Mesenchymal stem cell (in vitro differentiated cells and primary cell): ENCODE results near the gene MRPS34. TPM values are rescaled to one million over a fixed set of nuclear protein-coding genes. Genes with fewer than 3 reads are reported as not detected.
A peak's percentile ranks its signal among the peaks of the same experiment; 100 is the strongest.

ENCODE experiments used
- DNase-seq: peaks from one replicate; pipeline ENCODE4 v3.0.0-alpha.2; 2013
- H2AFZ ChIP-seq: one replicate; pipeline ENCODE4 v1.6.1; 2013; ENCODE audit warnings: low read depth, mild to moderate bottlenecking, control low read depth, inconsistent platforms, low read length, moderate library complexity
- H2AK5ac ChIP-seq: 2 replicates; pipeline ENCODE4 v1.6.1; 2013; ENCODE audit warnings: low read length, moderate library complexity, mild to moderate bottlenecking, inconsistent platforms; ENCODE audit not compliant: severe bottlenecking
- H2BK120ac ChIP-seq: one replicate; pipeline ENCODE4 v1.6.1; 2013; ENCODE audit warnings: low read depth, mild to moderate bottlenecking, inconsistent platforms, low read length, moderate library complexity
- H2BK12ac ChIP-seq, 2 experiments: one replicate each; pipeline ENCODE4 v1.6.1; 2013; ENCODE audit warnings: inconsistent platforms in 2 of 2, low read length in 2 of 2, mild to moderate bottlenecking in 2 of 2, moderate library complexity in 2 of 2, control low read depth in 1 of 2
- H2BK15ac ChIP-seq: one replicate; pipeline ENCODE4 v1.6.1; 2013; ENCODE audit warnings: mild to moderate bottlenecking, low read depth, inconsistent platforms; ENCODE audit not compliant: poor library complexity, severe bottlenecking
- H2BK5ac ChIP-seq: 2 replicates; pipeline ENCODE4 v1.6.1; 2013; ENCODE audit warnings: low read depth, mild to moderate bottlenecking, low read length, control low read depth, inconsistent platforms; ENCODE audit not compliant: poor library complexity, severe bottlenecking
- H3K14ac ChIP-seq, 2 experiments: one replicate each; pipeline ENCODE4 v1.6.1; 2013; ENCODE audit warnings: inconsistent platforms in 2 of 2, low read length in 2 of 2, control low read depth in 1 of 2, mild to moderate bottlenecking in 1 of 2, moderate library complexity in 1 of 2
- H3K18ac ChIP-seq, 2 experiments: one replicate each; pipeline ENCODE4 v1.6.1; 2013; ENCODE audit warnings: inconsistent platforms in 2 of 2, low read length in 2 of 2, control low read depth in 1 of 2, low read depth in 1 of 2, mild to moderate bottlenecking in 1 of 2
- H3K23ac ChIP-seq, 2 experiments: one replicate each; pipeline ENCODE4 v1.6.1; 2013; ENCODE audit warnings: inconsistent platforms in 2 of 2, low read length in 2 of 2, mild to moderate bottlenecking in 2 of 2, moderate library complexity in 2 of 2, control low read depth in 1 of 2
- H3K27ac ChIP-seq: 2 replicates; pipeline ENCODE4 v1.5.1; 2013; ENCODE audit warnings: mild to moderate bottlenecking, moderate library complexity, low read length, control low read depth, inconsistent platforms; ENCODE audit not compliant: poor library complexity, severe bottlenecking
- H3K27me3 ChIP-seq, 2 experiments: 2 replicates each; pipeline versions ENCODE4 v1.6.1 to v1.7.0; 2013; ENCODE audit warnings: low read length in 2 of 2, mild to moderate bottlenecking in 2 of 2, moderate library complexity in 2 of 2, control low read depth in 1 of 2, inconsistent platforms in 1 of 2; ENCODE audit not compliant: control insufficient read depth in 1 of 2, insufficient read depth in 1 of 2
- H3K36me3 ChIP-seq, 2 experiments: 2 replicates each; pipeline versions ENCODE4 v1.6.1 to v1.7.0; 2013; ENCODE audit warnings: low read length in 2 of 2, control low read depth in 1 of 2, inconsistent platforms in 1 of 2, low read depth in 1 of 2, mild to moderate bottlenecking in 1 of 2; ENCODE audit not compliant: insufficient read depth in 2 of 2, control insufficient read depth in 1 of 2
- H3K4ac ChIP-seq, 2 experiments: one replicate each; pipeline ENCODE4 v1.6.1; 2013; ENCODE audit warnings: inconsistent platforms in 2 of 2, low read length in 2 of 2, mild to moderate bottlenecking in 2 of 2, moderate library complexity in 2 of 2, control low read depth in 1 of 2, low read depth in 1 of 2
- H3K4me1 ChIP-seq: 2 replicates; pipeline ENCODE4 v1.6.1; 2013; ENCODE audit warnings: low read depth, low read length, control low read depth; ENCODE audit not compliant: control insufficient read depth, insufficient read depth
- H3K4me2 ChIP-seq: 2 replicates; pipeline ENCODE4 v1.6.1; 2013; ENCODE audit warnings: low read length, mild to moderate bottlenecking, inconsistent platforms; ENCODE audit not compliant: poor library complexity, severe bottlenecking
- H3K4me3 ChIP-seq, 2 experiments: 2 replicates each; pipeline versions ENCODE4 v1.5.1 to v1.7.0; 2013; ENCODE audit warnings: low read length in 2 of 2, mild to moderate bottlenecking in 2 of 2, control low read depth in 1 of 2, low read depth in 1 of 2; ENCODE audit not compliant: insufficient read depth in 1 of 2
- H3K79me1 ChIP-seq: replicated peaks from 2 replicates; pipeline ENCODE4 v1.6.1; 2013; ENCODE audit warnings: mild to moderate bottlenecking, control low read depth, low read length, inconsistent platforms; ENCODE audit not compliant: poor library complexity, severe bottlenecking
- H3K9ac ChIP-seq: 2 replicates; pipeline ENCODE4 v1.7.0; 2013; ENCODE audit warnings: mild to moderate bottlenecking, low read length, moderate library complexity
- H3K9me3 ChIP-seq: 2 replicates; pipeline ENCODE4 v1.7.0; 2013; ENCODE audit warnings: mild to moderate bottlenecking, low read length; ENCODE audit not compliant: control insufficient read depth
- H4K8ac ChIP-seq: one replicate; pipeline ENCODE4 v1.6.1; 2013; ENCODE audit warnings: inconsistent platforms, mild to moderate bottlenecking, low read length, moderate library complexity
- H4K91ac ChIP-seq: one replicate; pipeline ENCODE4 v1.6.1; 2013; ENCODE audit warnings: mild to moderate bottlenecking, low read length, inconsistent platforms
- WGBS: methylation state at CpG from one replicate; pipeline ENCODE4 v1.1.7; 2013; ENCODE audit warnings: mixed read lengths; 5-methylcytosine and 5-hydroxymethylcytosine counted together
- polyA plus RNA-seq, 2 experiments: library from polyadenylated mRNA; stranded (reverse); fragments of 200-250 nt; gene quantifications; one replicate each; pipeline ENCODE4 v1.2.3, GENCODE V29; 2013

The MRPS34 gene
- 102 TPM for polyA plus RNA-seq (2013, experiment 1 of 2)
- polyA plus RNA-seq (2013, experiment 2 of 2): 101 TPM

DNA sequence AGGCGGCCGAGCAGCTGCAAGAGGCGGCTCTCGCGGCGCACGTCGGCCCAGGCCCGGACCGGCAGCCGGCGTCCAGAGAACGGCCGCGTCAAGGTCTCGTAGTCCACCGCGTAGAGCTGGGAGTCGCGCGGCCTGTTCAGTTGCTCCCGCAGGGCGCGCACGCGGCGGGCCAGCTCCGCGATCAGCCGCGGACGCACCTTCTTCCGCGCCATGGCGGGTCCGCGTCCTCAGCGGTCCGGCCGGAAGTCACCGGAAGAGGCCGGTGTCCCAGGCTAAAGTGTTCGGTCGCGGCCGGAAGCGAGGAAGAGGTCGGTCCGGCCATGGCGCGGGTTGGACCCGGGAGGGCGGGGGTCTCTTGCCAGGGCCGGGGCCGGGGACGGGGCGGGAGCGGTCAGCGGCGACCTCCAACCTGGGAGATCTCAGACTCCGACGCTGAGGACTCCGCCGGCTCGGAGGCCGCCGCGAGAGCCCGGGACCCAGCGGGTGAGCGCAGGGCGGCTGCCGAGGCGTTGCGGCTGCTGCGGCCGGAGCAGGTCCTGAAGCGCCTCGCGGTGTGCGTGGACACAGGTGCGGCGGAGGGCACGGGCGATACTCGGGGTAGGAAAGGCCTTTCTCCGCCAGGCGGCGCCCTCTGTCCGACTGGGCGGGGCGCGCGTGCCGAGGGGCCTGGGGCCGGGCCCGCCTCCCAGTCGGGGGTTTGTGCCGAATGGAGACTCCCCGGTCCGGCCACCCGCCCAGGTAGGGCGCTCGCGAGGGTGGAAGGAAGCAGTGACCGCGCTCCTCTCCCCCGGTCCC lies at the start of gene MRPS34:
TSS of gene MRPS34 (minus strand) at position 227 of the 795 bp plus-strand sequence. CDS start at position 212, 15 bp downstream.
- Histone ChIP-seq H4K8ac (peak within 1 kb of the TSS; percentile 97), H2AK5ac (no peak within 1 kb of the TSS), H3K4ac (peak within 1 kb of the TSS; percentile 79 to 95), H3K79me1 (peaks cover 26% of the 10 kb centered on the region), H2BK15ac (peak within 1 kb of the TSS; percentile 63), H2BK5ac (peak within 1 kb of the TSS; percentile 66), H3K14ac (peak within 1 kb of the TSS in 1 of 2 experiments; percentile 99), H2BK120ac (peak within 1 kb of the TSS; percentile 71), H3K4me2 (peak within 1 kb of the TSS; percentile 96), H3K9ac (peak within 1 kb of the TSS; percentile 87), H3K36me3 (peaks cover 40 to 63% of the 10 kb centered on the region in 2 experiments), H2AFZ (peak within 1 kb of the TSS; percentile 84), H4K91ac (peak within 1 kb of the TSS; percentile 97), H2BK12ac (peak within 1 kb of the TSS in 1 of 2 experiments; percentile 39), H3K23ac (peak within 1 kb of the TSS in 1 of 2 experiments; percentile 99), H3K9me3 (no peaks in the 10 kb centered on the region), H3K27me3 (no peaks in the 10 kb centered on the region), H3K18ac (peak within 1 kb of the TSS; percentile 94 to 98), H3K27ac (peak within 1 kb of the TSS; percentile 64), H3K4me3 (peak within 1 kb of the TSS; percentile 87 to 92), H3K4me1 (peaks cover 55% of the 10 kb centered on the region)
- WGBS: 1% methylated on average over 66 of the region's 108 CpGs
- peak; percentile 85 for DNase-seq

DNA sequence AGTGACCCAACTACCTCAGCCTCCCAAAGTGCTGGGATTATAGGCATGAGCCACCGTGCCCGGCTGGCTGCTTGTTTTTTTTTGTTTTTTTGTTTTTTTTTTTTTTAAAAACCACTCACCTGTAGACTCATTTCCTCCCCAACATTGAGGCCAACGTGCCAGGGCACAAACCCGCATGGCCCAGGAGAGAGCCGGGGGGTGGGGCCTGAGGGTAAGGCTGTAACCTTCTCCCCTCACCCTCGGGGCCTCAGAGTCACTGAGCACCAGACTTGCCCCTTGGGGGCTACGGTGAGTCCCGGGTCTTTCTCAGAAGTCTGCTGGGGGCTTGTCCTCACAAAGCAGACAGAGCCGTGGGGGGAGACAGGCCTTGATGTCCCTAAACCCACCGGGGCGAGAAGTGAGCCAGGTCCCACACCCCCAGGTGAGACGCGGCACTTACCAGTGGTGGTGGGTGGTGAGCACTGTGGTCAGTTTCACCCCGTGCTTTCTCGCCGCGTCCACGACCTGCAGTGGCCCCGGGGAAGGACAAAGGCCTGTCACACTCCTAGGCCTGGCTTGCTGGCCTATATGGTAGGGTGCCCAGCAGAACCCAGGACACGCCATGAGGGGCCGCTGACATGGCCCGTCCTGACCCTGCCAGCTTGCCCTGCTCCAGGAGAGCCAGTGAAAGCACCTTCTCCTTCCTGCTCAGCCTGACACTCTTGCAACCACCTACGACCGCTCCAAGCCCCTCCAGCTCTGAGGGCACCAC lies 49.1 kb upstream of the MRPS34 start:
- H2AFZ ChIP-seq: no peak overlapping the region
- H2BK12ac ChIP-seq: no peak overlapping the region
- peaks cover 20 to 58% of the 10 kb centered on the region in 2 experiments for H3K36me3 ChIP-seq
- H3K4me3 ChIP-seq: no peak overlapping the region
- 97% methylated on average over 22 of the region's 24 CpGs for WGBS
- H3K9ac ChIP-seq: no peak overlapping the region
- no peak overlapping the region for H3K18ac ChIP-seq
- no peak overlapping the region for H2BK15ac ChIP-seq
- no peak overlapping the region for H3K23ac ChIP-seq
- no peak overlapping the region for H4K8ac ChIP-seq
- no peak overlapping the region for H2BK5ac ChIP-seq
- no peak overlapping the region for H3K4me2 ChIP-seq
- H3K27me3 ChIP-seq: no peaks in the 10 kb centered on the region
- H2AK5ac ChIP-seq: no peak overlapping the region
- peaks cover 14% of the 10 kb centered on the region for H3K4me1 ChIP-seq
- H3K27ac ChIP-seq: no peak overlapping the region
- H4K91ac ChIP-seq: no peak overlapping the region
- no peak overlapping the region for H3K14ac ChIP-seq
- no peaks in the 10 kb centered on the region for H3K9me3 ChIP-seq
- peaks cover 43% of the 10 kb centered on the region for H3K79me1 ChIP-seq
- H2BK120ac ChIP-seq: no peak overlapping the region
- no peak overlapping the region for H3K4ac ChIP-seq
- no peak for DNase-seq

DNA sequence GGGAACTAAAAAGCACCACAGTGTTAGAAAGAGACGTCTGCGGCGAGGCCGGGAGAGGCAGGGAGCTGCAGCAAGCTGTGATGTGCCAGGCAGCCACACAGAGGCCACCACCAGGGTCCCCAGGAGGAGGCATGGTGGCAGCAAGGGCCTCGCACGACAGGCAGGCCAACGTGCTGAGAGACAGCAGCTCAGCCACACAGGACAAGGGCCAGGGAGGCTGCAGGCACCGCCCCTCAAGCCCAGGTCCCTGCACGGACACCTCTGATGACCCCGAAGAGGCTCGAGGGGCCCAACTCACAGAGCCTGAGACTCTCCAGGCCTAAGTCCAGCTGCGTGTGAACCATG lies 48.0 kb upstream of the MRPS34 start:
- DNase-seq: no peak
- Histone ChIP-seq H3K79me1 (peaks cover 43% of the 10 kb centered on the region), H4K91ac (no peak overlapping the region), H2BK5ac (no peak overlapping the region), H3K36me3 (peaks cover 28 to 68% of the 10 kb centered on the region in 2 experiments), H3K4me1 (peaks cover 12% of the 10 kb centered on the region), H3K9me3 (no peaks in the 10 kb centered on the region), H3K14ac (no peak overlapping the region), H3K4me2 (no peak overlapping the region), H3K9ac (no peak overlapping the region), H2AFZ (no peak overlapping the region), H2BK120ac (no peak overlapping the region), H3K4me3 (no peak overlapping the region), H3K23ac (no peak overlapping the region), H3K18ac (no peak overlapping the region), H3K27me3 (no peaks in the 10 kb centered on the region), H4K8ac (no peak overlapping the region), H2BK12ac (no peak overlapping the region), H3K4ac (no peak overlapping the region), H3K27ac (no peak overlapping the region), H2BK15ac (no peak overlapping the region), H2AK5ac (no peak overlapping the region)
- WGBS: 92% methylated on average over 12 of the region's 12 CpGs
